ENCODE data around the gene CLDN5.

DNA sequence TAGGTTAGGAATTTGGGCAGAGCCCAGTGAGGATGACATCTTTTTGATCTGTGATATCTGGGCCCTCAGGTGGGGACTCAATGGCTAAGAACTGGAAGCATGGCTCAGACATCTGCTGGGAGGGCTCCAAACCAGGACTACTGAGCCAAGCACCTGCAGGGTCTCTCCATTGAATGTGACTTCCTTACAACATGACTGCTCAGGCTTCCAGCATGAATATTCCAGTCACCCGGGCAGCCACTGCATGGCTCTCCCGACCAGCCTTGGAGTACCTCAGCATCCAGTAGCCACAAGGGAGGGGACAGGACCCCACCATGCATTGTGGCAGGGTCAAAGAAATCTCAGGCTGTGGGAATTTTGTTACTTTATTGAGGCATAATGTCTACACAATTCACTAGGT lies 35.9 kb downstream of the CLDN5 start:
- TF ChIP-seq, protein P1, sequence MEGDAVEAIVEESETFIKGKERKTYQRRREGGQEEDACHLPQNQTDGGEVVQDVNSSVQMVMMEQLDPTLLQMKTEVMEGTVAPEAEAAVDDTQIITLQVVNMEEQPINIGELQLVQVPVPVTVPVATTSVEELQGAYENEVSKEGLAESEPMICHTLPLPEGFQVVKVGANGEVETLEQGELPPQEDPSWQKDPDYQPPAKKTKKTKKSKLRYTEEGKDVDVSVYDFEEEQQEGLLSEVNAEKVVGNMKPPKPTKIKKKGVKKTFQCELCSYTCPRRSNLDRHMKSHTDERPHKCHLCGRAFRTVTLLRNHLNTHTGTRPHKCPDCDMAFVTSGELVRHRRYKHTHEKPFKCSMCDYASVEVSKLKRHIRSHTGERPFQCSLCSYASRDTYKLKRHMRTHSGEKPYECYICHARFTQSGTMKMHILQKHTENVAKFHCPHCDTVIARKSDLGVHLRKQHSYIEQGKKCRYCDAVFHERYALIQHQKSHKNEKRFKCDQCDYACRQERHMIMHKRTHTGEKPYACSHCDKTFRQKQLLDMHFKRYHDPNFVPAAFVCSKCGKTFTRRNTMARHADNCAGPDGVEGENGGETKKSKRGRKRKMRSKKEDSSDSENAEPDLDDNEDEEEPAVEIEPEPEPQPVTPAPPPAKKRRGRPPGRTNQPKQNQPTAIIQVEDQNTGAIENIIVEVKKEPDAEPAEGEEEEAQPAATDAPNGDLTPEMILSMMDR (conservative IDR thresholded peaks at IDR 0.05; ENCODE audit: low read depth, low read length) = no peak
- no peak for TF ChIP-seq EZH2phosphoT487 (IDR thresholded peaks at IDR 0.05; ENCODE audit: borderline replicate concordance, low read length)
- no peak for TF ChIP-seq EZH2 (IDR thresholded peaks at IDR 0.05; ENCODE audit: low read length, unreplicated experiment)

Measured in PC-3 (cell line).